ENCODE measurements around the gene CHAC1.

CHAC1 gene

GRCh38 chr15:40990789-40991188 lies 37.5 kb downstream of the CHAC1 start:
- DNase-seq = no peak

- DNase-seq = no peak
These were observed 38.1 kb downstream of the CHAC1 start for GRCh38 chr15:40991355-40991754.

- DNase-seq = no peak
These were observed 39.0 kb downstream of the CHAC1 start for GRCh38 chr15:40992241-40992741.

GRCh38 chr15:40992825-40993224 lies 39.6 kb downstream of the CHAC1 start:
- no peak for DNase-seq

GRCh38 chr15:40995656-40996055 lies 42.4 kb downstream of the CHAC1 start:
- no peak for DNase-seq

- no peak for DNase-seq
These were observed 45.9 kb downstream of the CHAC1 start for GRCh38 chr15:40999190-40999589.

GRCh38 chr15:41001524-41002214 lies 48.4 kb downstream of the CHAC1 start:
- DNase-seq = no peak

- DNase-seq = no peak
These were observed 51.2 kb downstream of the CHAC1 start for GRCh38 chr15:41004490-41004889.

Data from MV-4-11 (cell line).